Body of pancreas (tissue), 4 donors: ENCODE results near the gene NAXE.

Source experiments
- CTCF ChIP-seq, 7 experiments: fragments of 450-650 bp in 4 of 7; fragments of 200-600 bp in 3 of 7; sonication (generic) in 3 of 7; IDR thresholded peaks; one replicate each; pipeline ENCODE4 v1.5.1; 2016 to 2019; ENCODE audit warnings: antibody characterized with exemption in 7 of 7
- POLR2A ChIP-seq, 3 donors: fragments of 450-650 bp; IDR thresholded peaks; one replicate each; pipeline ENCODE4 v1.6.1; 2016; ENCODE audit warnings: antibody characterized with exemption in 3 of 3, mild to moderate bottlenecking in 2 of 3

GRCh38 chr1:156555715-156556114, 35.9 kb upstream of the NAXE start:
- TF ChIP-seq POLR2A (IDR thresholded peaks at IDR 0.05): no peak
- no peak for TF ChIP-seq CTCF (IDR thresholded peaks at IDR 0.05)
